Activated CD8-positive, alpha-beta memory T cell treated with anti-CD3 and anti-CD28 coated beads, Interleukin-2, amount 50 U/mL, for 24 hours (primary cell): Measurements from ENCODE around the gene CHRND.
"Not testable (repeated sequence)": the region's sequence is repeated elsewhere in the genome, so short reads cannot be mapped to it uniquely, and the experiment has no call there.

Experiments used
- DNase-seq: peaks from one replicate; pipeline ENCODE4 v3.0.0-alpha.2; 2020; ENCODE audit errors: extremely low read depth

Gene CHRND

DNA sequence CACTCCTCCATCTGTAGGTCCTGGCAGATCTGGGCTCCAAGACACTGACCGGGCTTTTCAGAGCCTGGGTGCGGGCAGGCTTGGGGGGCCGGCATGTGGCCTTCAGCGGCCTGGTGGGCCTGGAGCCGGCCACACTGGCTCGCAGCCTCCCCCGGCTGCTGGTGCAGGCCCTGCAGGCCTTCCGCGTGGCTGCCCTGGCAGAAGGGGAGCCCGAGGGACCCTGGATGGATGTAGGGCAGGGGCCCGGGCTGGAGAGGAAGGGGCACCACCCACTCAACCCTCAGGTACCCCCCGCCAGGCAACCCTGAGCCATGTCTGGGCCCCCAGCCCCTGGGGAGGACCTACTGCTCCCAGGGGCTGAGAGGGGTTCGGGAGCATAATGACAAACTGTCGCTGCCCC is 761 bp upstream of the CHRND start:
- DNase-seq: no peak

DNA sequence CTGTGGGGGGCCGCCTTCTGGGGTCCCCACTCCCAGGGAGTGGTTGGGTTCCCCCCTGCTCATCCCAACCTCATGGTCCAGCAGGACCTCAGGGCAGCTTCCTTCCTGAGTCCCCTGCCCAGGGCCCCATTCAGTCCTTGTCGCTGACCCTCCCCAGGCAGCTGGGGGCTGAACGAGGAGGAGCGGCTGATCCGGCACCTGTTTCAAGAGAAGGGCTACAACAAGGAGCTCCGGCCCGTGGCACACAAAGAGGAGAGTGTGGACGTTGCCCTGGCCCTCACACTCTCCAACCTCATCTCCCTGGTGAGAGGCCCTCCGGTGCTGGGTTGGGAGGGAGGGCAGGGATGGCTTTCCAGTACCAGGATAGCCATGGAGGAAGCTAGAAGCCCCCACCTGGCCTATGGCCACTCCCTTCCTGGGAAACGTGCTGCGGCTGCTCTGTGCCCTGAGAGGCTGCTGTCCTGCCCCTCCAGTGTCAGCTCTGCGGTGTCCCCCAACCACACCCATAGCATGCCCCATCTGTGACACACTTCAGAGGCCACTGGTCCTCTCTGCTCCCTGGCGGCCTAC is 497 bp downstream of the CHRND start:
- no peak for DNase-seq

DNA sequence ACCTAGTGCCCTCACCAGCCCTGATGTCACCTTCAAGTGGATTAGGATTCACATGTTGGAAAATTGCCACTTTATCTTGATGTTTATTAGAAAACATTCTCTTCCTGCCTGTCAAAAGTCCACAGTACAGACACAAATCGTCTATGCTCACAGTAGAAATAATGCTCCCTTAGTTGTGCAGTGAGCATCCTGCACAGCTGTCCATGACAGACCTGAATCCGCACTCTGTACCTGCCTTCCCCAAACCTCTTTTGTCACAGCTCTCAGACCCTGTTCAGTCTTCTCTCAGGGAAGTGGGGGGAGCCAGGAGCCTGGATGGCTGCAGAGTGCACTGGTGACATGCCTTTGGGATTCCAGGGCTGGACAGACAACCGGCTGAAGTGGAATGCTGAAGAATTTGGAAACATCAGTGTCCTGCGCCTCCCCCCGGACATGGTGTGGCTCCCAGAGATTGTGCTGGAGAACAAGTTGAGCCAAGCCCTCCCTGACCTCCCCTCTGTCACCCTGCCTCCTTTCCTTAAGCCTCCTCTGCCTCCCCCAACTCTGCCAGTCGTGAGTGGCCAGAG is 2.0 kb downstream of the CHRND start:
- no peak for DNase-seq

DNA sequence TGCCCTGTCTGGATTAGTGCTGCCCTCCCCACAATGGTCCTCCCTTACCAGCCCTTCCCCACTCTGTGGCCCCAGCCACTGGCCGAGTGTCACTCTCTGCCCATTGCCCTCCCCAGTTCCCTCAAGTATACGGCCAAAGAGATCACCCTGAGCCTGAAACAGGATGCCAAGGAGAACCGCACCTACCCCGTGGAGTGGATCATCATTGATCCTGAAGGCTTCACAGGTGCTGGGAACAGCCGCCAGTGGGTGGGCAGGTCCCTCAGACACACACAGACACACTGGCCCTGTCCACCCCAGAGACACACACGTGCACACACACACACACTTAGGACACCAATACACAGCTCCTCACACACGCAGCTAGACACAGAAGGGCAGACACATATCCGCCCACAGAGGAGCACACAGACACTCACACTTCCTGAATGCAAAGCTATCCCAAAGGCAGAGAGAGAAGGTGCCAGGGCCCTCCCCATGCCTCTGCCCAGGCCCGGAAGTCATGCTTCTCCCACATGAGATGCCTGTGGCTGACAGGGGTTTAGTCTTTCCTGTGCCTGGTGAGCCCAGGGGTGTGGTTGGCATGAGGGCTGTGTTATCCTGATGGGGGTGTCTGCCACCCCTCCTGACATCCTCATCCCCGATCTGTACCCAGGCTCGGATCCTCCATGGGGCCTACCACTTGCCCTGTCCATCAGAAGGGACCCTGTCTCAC is 2.9 kb downstream of the CHRND start:
- no peak for DNase-seq

DNA sequence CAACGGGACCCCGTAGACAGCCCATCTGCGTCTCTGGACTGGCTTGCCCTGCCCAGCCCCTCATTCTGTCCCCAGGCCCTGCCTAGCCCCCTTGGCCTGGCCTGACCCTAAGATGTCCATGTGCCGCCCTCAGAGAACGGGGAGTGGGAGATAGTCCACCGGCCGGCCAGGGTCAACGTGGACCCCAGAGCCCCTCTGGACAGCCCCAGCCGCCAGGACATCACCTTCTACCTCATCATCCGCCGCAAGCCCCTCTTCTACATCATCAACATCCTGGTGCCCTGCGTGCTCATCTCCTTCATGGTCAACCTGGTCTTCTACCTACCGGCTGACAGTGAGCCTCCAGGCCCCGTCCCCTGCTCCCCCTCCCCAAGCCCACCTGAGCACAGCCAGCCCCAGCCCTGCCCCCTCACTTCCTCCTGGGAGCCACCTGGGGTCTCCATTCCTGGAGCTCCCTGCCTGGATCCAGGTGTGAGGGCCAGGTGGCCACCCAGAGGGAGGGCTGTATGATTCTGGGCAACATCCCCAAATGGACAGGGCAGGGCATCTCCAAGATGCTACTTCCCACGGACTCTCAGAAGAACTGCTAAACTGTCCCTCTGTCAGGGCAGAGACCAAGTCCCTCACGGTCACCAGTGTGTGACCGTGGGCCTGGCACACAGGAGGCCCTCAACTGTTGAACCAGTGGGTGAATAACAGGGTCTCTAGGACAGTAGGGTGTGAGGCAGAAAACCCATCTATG is 4.0 kb downstream of the CHRND start:
- no peak for DNase-seq

DNA sequence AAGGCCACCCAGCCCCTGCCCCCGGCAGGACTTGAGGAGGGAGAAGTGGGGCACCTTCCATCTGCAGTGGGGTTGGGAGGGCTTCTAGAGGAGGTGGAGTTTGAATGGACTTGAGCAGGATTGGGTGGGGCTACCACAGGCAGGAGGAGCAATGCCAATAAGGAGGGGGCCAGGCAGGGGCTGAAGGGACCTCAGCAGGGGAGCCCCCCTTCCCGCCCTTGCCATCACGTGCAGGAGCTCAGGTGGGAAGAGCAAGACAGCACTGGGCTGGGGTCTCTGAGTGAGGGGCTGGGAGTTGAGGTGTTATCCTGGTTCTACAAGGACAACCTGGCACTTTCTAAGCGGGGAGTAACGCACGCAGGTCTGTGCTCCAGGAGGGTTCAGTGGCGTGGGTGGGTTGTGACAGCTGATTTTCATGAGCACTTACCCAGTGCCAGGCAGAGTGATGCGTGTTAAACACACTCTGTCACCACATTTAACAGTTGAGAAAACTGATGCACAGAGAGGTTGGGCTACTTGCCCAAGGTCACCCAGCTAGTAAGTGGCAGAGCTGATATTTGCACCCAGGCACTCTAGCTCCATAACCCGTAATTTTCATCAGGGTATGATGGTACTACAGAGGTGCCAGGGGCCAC is 4.8 kb downstream of the CHRND start:
- DNase-seq: no peak

DNA sequence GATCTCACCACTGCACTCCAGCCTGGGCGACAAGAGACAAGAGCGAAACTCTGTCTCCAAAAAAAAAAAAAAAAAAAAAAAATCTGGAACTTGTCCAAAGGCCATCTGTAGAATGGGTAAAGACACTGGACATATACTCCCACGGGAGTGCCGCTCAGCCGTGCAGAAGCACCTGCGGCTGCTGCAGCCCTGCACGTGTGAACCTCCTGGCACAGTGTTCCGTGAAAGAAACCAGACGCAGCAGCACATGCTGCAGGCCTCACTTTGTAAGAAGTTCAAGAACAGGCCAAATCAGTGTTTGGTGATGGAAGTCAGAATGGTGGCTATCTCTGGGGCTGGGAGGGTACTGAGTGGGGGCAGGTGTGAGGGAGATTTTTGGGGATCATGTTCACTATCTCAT is 6.5 kb downstream of the CHRND start:
- no peak for DNase-seq

DNA sequence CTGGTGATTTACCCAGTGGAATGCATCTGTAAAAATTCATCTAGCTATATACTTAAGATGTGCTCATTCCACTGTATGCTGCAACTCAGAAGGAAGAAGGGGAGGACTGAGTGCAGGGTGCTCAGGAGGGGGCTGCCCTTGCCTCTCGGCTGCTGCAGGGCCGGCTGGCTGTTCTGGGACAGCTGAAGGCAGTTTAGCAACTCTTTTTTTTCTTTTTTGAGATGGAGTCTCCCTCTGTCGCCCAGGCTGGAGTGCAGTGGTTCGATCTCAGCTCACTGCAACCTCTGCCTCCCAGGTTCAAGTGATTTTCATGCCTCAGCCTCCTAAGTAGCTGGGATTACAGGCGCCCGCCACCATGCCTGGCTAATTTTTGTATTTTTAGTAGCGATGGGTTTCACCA is 6.9 kb downstream of the CHRND start:
- not testable (repeated sequence) for DNase-seq

DNA sequence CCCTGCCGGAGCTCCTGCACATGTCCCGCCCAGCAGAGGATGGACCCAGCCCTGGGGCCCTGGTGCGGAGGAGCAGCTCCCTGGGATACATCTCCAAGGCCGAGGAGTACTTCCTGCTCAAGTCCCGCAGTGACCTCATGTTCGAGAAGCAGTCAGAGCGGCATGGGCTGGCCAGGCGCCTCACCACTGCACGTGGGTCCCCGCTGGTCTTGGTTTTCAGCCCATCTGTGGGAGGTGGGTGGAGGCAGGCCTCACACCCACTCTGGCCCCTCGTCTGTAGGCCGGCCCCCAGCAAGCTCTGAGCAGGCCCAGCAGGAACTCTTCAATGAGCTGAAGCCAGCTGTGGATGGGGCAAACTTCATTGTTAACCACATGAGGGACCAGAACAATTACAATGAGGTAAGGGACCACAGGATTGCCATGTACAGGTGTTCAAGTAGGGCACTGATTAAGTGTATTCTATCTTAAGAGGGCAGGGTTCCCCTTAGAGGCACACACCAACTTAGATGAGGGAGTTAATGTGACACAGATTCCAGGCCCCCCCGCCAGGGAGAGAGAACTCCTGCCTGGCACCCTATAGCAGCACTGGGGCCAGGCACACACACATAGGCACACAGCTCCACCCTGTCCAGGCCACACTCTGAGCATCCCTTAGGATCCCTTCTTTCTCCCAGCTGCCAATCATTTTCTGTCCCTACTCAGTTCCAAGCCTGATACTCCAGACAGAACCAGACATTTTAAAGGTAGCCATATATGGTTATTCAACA is 8.2 kb downstream of the CHRND start:
- DNase-seq: no peak

DNA sequence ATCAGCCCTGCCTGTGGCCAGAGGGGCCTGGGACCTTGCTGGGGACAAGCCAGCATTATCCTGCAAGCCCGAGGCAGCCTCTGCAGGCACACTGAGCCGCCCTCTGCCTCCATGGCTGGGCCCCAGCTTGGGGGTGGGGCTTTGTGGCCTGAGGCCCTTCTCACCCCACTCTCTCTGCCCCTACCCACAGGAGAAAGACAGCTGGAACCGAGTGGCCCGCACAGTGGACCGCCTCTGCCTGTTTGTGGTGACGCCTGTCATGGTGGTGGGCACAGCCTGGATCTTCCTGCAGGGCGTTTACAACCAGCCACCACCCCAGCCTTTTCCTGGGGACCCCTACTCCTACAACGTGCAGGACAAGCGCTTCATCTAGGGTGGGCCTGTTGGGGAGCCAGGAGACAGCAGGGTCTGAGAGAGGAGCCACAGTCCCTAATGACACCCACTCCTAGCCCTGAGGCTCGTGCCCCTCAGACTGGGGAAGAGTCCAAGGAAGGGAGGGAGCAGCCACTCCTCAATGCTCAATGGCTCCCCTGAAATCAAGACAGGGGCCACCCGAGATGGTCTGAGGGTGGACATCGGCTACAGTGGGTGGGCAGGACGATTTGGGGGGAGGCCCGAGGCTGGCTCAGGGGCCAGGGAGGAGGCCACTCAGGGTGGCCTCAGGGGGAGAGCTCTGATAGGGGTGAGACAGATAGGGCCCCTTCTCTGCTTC is 9.1 kb downstream of the CHRND start:
- no peak for DNase-seq

DNA sequence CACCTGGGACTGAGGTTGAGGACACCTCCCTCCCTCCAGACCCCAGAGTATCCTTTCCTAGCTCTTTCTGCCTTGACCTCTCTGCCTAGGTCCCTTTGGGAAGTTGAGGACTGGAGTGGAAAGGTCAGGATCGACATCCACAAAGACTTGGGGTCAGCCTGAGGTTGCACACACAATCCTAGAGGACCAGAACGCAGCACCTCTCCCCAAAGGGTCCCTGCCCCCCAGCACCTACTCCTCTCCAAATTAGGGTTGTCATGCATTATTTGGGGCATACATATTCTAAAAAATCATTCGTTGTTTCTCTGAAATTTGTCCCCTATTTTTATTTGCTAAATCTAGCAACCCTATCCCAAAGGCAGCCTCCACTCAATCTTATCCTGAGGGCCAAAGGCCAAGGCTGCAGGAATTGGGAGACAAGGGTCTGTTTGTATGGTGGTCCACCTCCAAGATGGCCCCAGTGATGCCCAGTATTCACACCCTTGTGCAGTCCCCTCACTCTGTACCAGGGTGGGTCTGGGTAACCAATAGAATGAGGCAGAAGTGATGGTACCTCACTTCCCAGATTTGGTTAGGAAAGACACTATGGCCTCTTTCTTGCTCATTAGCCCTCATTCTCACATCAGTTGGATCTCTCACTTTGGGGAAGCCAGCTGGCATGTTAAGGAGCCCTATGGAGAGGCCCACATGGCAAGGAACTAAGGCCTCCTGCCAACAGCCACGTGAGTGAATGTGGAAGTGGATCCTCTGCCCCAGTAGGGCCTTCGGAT is 10.0 kb downstream of the CHRND start:
- DNase-seq: no peak

DNA sequence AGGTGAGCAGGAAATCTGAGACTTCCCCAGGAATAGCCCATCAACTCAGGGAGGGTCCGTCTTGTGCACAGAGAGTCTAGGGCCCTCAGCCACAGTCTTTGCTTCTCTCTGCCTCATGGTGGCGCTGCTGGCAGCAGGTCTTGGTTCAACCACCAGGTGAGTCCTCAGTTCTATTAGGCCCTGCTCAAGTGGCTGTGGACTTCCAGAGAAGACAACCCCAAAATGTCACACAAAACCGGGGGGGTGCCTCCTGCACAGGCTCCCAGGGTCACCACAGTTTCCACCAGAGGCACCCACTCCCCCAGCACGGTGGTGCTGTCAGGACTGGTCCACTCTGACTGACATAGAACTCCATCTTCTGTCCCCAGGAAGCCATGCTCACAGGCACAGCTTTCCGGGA is 11.1 kb downstream of the CHRND start:
- DNase-seq: no peak

DNA sequence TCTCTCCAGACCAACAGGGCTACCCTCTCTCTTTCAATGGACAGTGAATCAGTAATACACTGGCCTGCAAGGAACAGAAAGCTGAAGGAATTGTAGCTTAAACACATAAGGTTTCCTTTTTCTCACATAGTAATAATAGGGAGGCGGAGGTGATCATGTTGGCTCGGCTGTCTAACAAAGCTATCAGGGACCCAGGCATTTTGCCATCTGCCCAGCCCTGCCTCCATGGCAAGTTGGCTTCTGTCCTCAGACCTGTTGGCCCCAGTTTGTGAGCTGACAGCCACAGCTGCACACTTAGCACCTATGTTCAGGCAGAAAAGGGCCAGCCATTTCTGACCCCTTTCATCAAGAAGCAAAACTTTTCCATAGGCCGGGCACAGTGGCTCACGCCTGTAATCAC is 11.5 kb downstream of the CHRND start:
- DNase-seq: no peak

DNA sequence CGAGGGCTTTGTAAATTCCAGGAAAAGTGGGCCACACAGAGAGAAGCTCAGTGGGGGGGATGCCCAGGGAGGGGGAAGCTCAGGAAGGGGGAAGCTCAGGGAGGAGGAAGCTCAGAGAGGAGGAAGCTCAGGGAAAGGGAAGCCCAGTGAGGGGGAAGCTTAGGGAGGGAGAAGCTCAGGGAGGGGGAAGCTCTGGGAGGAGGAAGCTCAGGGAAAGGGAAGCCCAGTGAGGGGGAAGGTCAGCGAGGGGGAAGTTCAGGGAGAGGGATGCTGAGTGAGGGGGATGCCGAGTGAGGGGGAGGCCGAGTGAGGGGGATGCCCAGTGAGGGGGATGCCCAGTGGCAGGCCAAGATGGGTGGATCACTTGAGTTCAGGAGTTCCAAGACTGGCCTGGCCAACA is 12.7 kb downstream of the CHRND start:
- DNase-seq: no peak

DNA sequence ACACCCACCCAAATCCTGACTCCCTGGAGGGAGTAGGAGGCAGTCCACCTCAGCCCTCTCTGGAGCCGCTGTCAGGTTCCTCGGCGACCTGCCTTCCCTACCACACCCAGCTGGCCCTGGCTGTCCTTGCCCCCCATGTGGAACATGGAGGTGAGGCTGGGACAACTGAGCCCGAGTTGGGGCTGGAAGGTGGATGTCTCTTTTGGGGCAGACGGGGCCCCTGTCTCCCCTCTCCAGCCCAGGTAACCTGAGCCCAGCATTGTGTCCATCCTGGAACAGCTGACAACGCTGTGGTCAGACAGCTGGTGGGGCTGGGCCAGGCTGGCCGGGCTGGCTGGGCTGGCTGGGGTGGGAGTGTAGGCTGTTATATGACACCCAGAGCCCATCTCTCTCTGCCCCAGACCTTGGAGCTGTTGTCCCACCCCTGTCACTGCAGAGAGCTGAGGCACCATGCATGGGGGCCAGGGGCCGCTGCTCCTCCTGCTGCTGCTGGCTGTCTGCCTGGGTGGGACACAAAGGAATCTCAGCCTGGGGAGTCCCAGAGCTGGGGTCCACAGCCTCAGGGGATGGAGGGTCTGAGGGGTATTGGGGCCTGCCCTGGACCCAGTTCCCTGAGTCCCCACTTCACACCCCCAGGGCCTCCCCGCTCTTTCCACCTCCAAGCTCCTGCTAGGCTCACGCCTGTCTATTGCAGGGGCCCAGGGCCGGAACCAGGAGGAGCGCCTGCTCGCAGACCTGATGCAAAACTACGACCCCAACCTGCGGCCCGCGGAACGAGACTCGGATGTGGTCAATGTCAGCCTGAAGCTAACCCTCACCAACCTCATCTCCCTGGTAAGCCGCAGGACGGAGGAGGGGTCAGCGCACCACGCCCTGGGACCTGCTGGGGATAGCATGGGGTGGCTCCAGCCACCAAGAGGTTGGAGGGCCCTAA is 13.6 kb downstream of the CHRND start, which contains the start of gene CHRNG:
Gene CHRNG (plus strand): TSS at position 395 of the 934 bp plus-strand sequence. CDS start 56 bp downstream, at position 451.
- no peak for DNase-seq

DNA sequence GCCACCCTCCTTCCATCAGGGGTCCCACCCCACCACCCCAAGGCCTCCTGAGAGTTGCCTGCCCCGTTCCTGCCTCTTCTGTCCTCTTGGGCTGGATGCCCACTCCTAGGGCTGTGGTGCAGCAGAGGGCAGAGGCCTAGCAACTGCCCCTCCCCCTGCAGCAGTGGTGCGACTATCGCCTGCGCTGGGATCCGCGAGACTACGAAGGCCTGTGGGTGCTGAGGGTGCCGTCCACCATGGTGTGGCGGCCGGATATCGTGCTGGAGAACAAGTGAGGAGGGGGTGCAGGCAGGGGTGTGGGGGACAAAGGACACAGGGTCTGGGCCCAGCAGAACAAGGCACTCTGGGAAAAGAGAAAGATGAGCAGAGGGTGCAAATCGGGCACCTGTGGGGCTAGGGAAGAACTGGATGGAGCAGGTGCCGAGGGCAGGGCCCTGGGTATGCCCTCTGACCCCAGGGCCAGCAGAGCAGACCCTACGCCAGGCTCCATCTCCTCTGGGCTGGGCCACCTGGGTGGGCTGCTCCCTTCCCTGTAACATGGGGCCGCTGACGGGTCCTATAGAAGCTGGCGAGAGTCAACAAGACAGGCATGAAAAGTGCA is 14.6 kb downstream of the CHRND start:
- no peak for DNase-seq

DNA sequence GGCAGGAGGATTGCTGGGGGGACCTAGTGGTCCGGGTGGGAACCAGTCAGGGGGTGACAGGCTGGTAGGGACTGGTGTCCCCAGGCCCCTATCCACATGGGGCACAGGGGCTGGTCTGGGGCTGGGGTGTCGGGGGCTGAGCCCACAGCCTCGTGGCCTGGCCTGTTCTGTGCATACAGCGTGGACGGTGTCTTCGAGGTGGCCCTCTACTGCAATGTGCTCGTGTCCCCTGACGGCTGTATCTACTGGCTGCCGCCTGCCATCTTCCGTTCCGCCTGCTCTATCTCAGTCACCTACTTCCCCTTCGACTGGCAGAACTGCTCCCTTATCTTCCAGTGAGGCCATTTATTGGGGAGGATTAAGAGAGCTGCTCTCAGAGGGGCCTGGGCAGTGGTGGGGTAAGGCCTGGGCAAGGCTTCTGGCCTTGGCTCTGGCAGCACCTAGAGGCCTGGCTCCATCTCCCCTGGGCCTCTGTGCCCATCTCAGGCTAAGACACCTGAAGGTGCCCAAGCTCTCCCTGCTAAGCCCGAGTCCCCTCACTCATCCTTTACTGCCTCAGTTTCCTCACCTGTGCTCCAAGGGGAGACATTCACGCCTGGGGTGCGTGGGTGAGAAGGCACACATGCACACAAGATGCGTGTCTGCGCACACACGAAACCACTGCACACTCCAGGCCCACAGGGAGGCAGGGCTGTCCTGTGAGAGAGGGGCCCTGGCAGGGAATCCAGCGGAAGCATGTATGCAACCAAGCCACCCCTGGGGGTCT is 15.4 kb downstream of the CHRND start:
- DNase-seq: no peak
